H1 (cell line): ENCODE data around the gene SLC39A10. TPM values are rescaled to one million over a fixed set of nuclear protein-coding genes. Genes with fewer than 3 reads are reported as not detected.

Experiments used
- CTCF ChIA-PET: fragments of 300-600 bp; sonication (Branson Sonifier 250); formaldehyde crosslinking; loops from one replicate; lab custom pipeline; 2021; ENCODE audit not compliant: partially characterized antibody; lab: Charles Lee
- POLR2A ChIA-PET: fragments of 300-600 bp; sonication (Branson Sonifier 250); formaldehyde crosslinking; loops from one replicate; lab custom pipeline; 2021; ENCODE audit warnings: inconsistent platforms; ENCODE audit not compliant: partially characterized antibody; lab: Charles Lee
- DNase-seq, 2 experiments: peaks; one replicate each; pipeline versions ENCODE4 v3.0.0 to v3.0.0-alpha.2; 2010 to 2022; ENCODE audit warnings: low spot score in 2 of 2, low read depth in 1 of 2, mixed read lengths in 1 of 2
- FAIRE-seq: peaks from 2 replicates; lab custom pipeline; 2011; peaks lifted over from hg19 to GRCh38; lab: Jason Lieb, UNC
- H2AFZ ChIP-seq: 2 replicates; pipeline ENCODE4 v1.8.1; 2012; ENCODE audit warnings: low read length, inconsistent platforms
- H2AK5ac ChIP-seq: 2 replicates; pipeline ENCODE4 v1.6.1; 2013; ENCODE audit warnings: low read depth, low read length
- H2BK120ac ChIP-seq: replicated peaks from 2 replicates; pipeline ENCODE3; 2013; ENCODE audit warnings: low read depth, low read length, inconsistent platforms
- H2BK12ac ChIP-seq: 2 replicates; pipeline ENCODE4 v1.6.1; 2013; ENCODE audit warnings: low read depth, low read length
- H2BK15ac ChIP-seq: 2 replicates; pipeline ENCODE4 v1.6.1; 2013; ENCODE audit warnings: low read length
- H2BK20ac ChIP-seq: 2 replicates; pipeline ENCODE4 v1.6.1; 2013; ENCODE audit warnings: low read length
- H2BK5ac ChIP-seq: 2 replicates; pipeline ENCODE4 v1.6.1; 2013; ENCODE audit warnings: low read depth, low read length
- H3K14ac ChIP-seq: 2 replicates; pipeline ENCODE4 v1.6.1; 2013; ENCODE audit warnings: inconsistent platforms; ENCODE audit not compliant: insufficient read length
- H3K18ac ChIP-seq: 2 replicates; pipeline ENCODE4 v1.6.1; 2013; ENCODE audit warnings: low read length; ENCODE audit errors: extremely low read depth
- H3K23ac ChIP-seq: 2 replicates; pipeline ENCODE4 v1.6.1; 2013; ENCODE audit warnings: inconsistent platforms; ENCODE audit not compliant: insufficient read length
- H3K23me2 ChIP-seq: 2 replicates; pipeline ENCODE4 v1.6.1; 2013; ENCODE audit warnings: low read depth, low read length
- H3K27ac ChIP-seq: 2 replicates; pipeline ENCODE4 v1.6.1; 2011; ENCODE audit warnings: low read depth, low read length, inconsistent platforms
- H3K27me3 ChIP-seq, 4 experiments: replicated peaks in 1 of 4; 1 replicate in 1 of 4; 2 replicates in 3 of 4; pipeline versions ENCODE4 v1.6.1 to v1.8.1; 2011 to 2013; ENCODE audit warnings: low read length in 3 of 4, mild to moderate bottlenecking in 3 of 4, inconsistent platforms in 2 of 4, mixed read lengths in 2 of 4, moderate library complexity in 1 of 4; ENCODE audit not compliant: control insufficient read depth in 3 of 4, insufficient read depth in 3 of 4; ENCODE audit errors: extremely low read depth in 1 of 4
- H3K36me3 ChIP-seq, 4 experiments: 2 replicates each; pipeline versions ENCODE4 v1.6.1 to v1.8.1; 2011 to 2013; ENCODE audit warnings: mild to moderate bottlenecking in 4 of 4, low read length in 3 of 4, moderate library complexity in 2 of 4, control low read depth in 1 of 4, inconsistent platforms in 1 of 4; ENCODE audit not compliant: insufficient read depth in 4 of 4, control insufficient read depth in 2 of 4
- H3K4ac ChIP-seq: replicated peaks from 2 replicates; pipeline ENCODE3; 2013; ENCODE audit warnings: low read length, low read depth, mixed read lengths, inconsistent platforms; ENCODE audit not compliant: insufficient read length
- H3K4me1 ChIP-seq, 4 experiments: replicated peaks in 1 of 4; 1 replicate in 1 of 4; 2 replicates in 3 of 4; pipeline versions ENCODE4 v1.6.1 to v1.8.1; 2011 to 2013; ENCODE audit warnings: low read length in 3 of 4, inconsistent platforms in 2 of 4, mixed read lengths in 1 of 4; ENCODE audit not compliant: insufficient read depth in 4 of 4, control insufficient read depth in 3 of 4
- H3K4me2 ChIP-seq, 2 experiments: 2 replicates each; pipeline versions ENCODE4 v1.6.1 to v1.8.1; 2011 to 2013; ENCODE audit warnings: low read depth in 2 of 2, low read length in 2 of 2, control low read depth in 1 of 2, inconsistent platforms in 1 of 2, mild to moderate bottlenecking in 1 of 2; ENCODE audit not compliant: insufficient read depth in 1 of 2
- H3K4me3 ChIP-seq, 4 experiments: fragments of 200-600, 300-600 bp in 1 of 4; sonication (generic), shearing (Covaris generic), sonication (Bioruptor Twin) in 1 of 4; 2 replicates each; pipeline versions ENCODE4 v1.5.1 to v1.8.1; 2011 to 2016; ENCODE audit warnings: low read length in 4 of 4, low read depth in 3 of 4, control low read depth in 2 of 4, inconsistent platforms in 2 of 4, mild to moderate bottlenecking in 2 of 4, mixed read lengths in 1 of 4, moderate library complexity in 1 of 4; ENCODE audit not compliant: insufficient read depth in 2 of 4; ENCODE audit errors: extremely low read depth in 1 of 4
- H3K56ac ChIP-seq: replicated peaks from 2 replicates; pipeline ENCODE3; 2013; ENCODE audit warnings: low read depth, mild to moderate bottlenecking, mixed read lengths, low read length, inconsistent platforms; ENCODE audit not compliant: insufficient read length
- H3K79me1 ChIP-seq: 2 replicates; pipeline ENCODE4 v1.6.1; 2013; ENCODE audit warnings: low read depth, low read length, control low read depth
- H3K79me2 ChIP-seq, 2 experiments: 2 replicates each; pipeline versions ENCODE4 v1.6.1 to v1.8.1; 2012 to 2013; ENCODE audit warnings: low read length in 2 of 2, mild to moderate bottlenecking in 2 of 2, inconsistent platforms in 1 of 2; ENCODE audit not compliant: insufficient read depth in 2 of 2, control insufficient read depth in 1 of 2
- H3K9ac ChIP-seq, 4 experiments: replicated peaks in 1 of 4; 1 replicate in 1 of 4; 2 replicates in 3 of 4; pipeline versions ENCODE4 v1.6.1 to v1.8.1; 2011 to 2013; ENCODE audit warnings: low read depth in 3 of 4, low read length in 3 of 4, control low read depth in 2 of 4, mild to moderate bottlenecking in 2 of 4, moderate library complexity in 2 of 4, inconsistent platforms in 1 of 4; ENCODE audit errors: extremely low read depth in 1 of 4
- H3K9me3 ChIP-seq, 2 experiments: 2 replicates each; pipeline versions ENCODE4 v1.6.1 to v1.8.1; 2012 to 2013; ENCODE audit warnings: mild to moderate bottlenecking in 2 of 2, moderate library complexity in 2 of 2, control low read depth in 1 of 2, inconsistent platforms in 1 of 2, low read depth in 1 of 2, low read length in 1 of 2, mixed read lengths in 1 of 2; ENCODE audit not compliant: insufficient read depth in 2 of 2
- H4K20me1 ChIP-seq, 2 experiments: replicated peaks in 1 of 2; 2 replicates each; pipeline versions ENCODE3 to v1.8.1; 2011 to 2013; ENCODE audit warnings: inconsistent platforms in 2 of 2, low read length in 2 of 2, mild to moderate bottlenecking in 1 of 2; ENCODE audit not compliant: insufficient read depth in 2 of 2, control insufficient read depth in 1 of 2
- H4K5ac ChIP-seq: 2 replicates; pipeline ENCODE4 v1.6.1; 2013; ENCODE audit warnings: low read length, low read depth, mixed read lengths, inconsistent platforms; ENCODE audit not compliant: insufficient read length
- H4K8ac ChIP-seq: 2 replicates; pipeline ENCODE4 v1.8.0; 2013; ENCODE audit warnings: mild to moderate bottlenecking, moderate library complexity, low read length, inconsistent platforms; ENCODE audit not compliant: insufficient read depth; ENCODE audit errors: extremely low read depth
- H4K91ac ChIP-seq: replicated peaks from 2 replicates; pipeline ENCODE3; 2013; ENCODE audit warnings: low read length, mixed read lengths, inconsistent platforms; ENCODE audit not compliant: insufficient read length
- BACH1 ChIP-seq: IDR thresholded peaks from 2 replicates; pipeline ENCODE4 v1.6.1; 2012; ENCODE audit warnings: low read length, improper control_type of control experiment
- BRCA1 ChIP-seq: IDR thresholded peaks from 2 replicates; pipeline ENCODE4 v1.6.1; 2012; ENCODE audit warnings: low read depth, low read length, improper control_type of control experiment
- FOSL1 ChIP-seq: IDR thresholded peaks from 2 replicates; pipeline ENCODE4 v1.6.1; 2011; ENCODE audit warnings: mild to moderate bottlenecking, low read depth, low read length, moderate library complexity; ENCODE audit not compliant: insufficient read depth
- HDAC2 ChIP-seq, 2 experiments: fragments of 300-600 bp in 1 of 2; sonication (generic) in 1 of 2; IDR thresholded peaks; 2 replicates each; pipeline ENCODE4 v1.6.1; 2011 to 2012; ENCODE audit warnings: low read depth in 2 of 2, low read length in 2 of 2, mild to moderate bottlenecking in 2 of 2, moderate library complexity in 2 of 2, borderline replicate concordance in 1 of 2, inconsistent platforms in 1 of 2
- HDAC6 ChIP-seq: IDR thresholded peaks from one replicate; pipeline ENCODE4 v1.7.1; 2012; ENCODE audit warnings: low read depth, mild to moderate bottlenecking, inconsistent platforms, low read length, moderate library complexity
- JUN ChIP-seq: IDR thresholded peaks from 2 replicates; pipeline ENCODE4 v1.6.1; 2011; ENCODE audit warnings: low read depth, mild to moderate bottlenecking, improper control_type of control experiment, low read length
- MAFK ChIP-seq: IDR thresholded peaks from 2 replicates; pipeline ENCODE4 v1.6.1; 2012; ENCODE audit warnings: low read depth, mild to moderate bottlenecking, improper control_type of control experiment, low read length
- NANOG ChIP-seq: IDR thresholded peaks from 2 replicates; pipeline ENCODE4 v1.6.1; 2011; ENCODE audit warnings: low read length, low read depth, mild to moderate bottlenecking, inconsistent platforms; ENCODE audit not compliant: insufficient read depth, poor library complexity, severe bottlenecking
- PHF8 ChIP-seq: fragments of 200-600 bp; sonication (generic); conservative IDR thresholded peaks from 2 replicates; pipeline ENCODE4 v1.7.1; 2012; ENCODE audit warnings: low read depth, mild to moderate bottlenecking, inconsistent platforms, low read length, moderate library complexity
- POLR2A ChIP-seq, 2 experiments: IDR thresholded peaks; 1 replicate in 1 of 2; 2 replicates in 1 of 2; pipeline ENCODE4 v1.6.1; 2011; ENCODE audit warnings: low read depth in 2 of 2, low read length in 2 of 2, mild to moderate bottlenecking in 2 of 2; ENCODE audit errors: control extremely low read depth in 1 of 2
- SIX5 ChIP-seq: IDR thresholded peaks from 2 replicates; pipeline ENCODE4 v1.6.1; 2011; ENCODE audit warnings: mild to moderate bottlenecking, low read depth, low read length
- TBP ChIP-seq: IDR thresholded peaks from 2 replicates; pipeline ENCODE4 v1.6.1; 2011; ENCODE audit warnings: low read depth, low read length, improper control_type of control experiment
- USF2 ChIP-seq: IDR thresholded peaks from 2 replicates; pipeline ENCODE4 v1.6.1; 2011; ENCODE audit warnings: low read length, improper control_type of control experiment
- ZNF274 ChIP-seq: IDR thresholded peaks from 2 replicates; pipeline ENCODE4 v1.7.0; 2012; ENCODE audit warnings: low read length, borderline replicate concordance; ENCODE audit errors: extremely low read depth
- polyA plus RNA-seq, 7 experiments: library from polyadenylated mRNA; depleted of rRNA in 3 of 7; stranded (reverse) in 5 of 7; unstranded in 2 of 7; fragments of >200 nt in 5 of 7; fragments of 200-250 nt in 2 of 7; gene quantifications; 1 replicate in 5 of 7; 2 replicates in 1 of 7; 4 replicates in 1 of 7; pipeline versions ENCODE4 v1.2.1 to v1.2.3, GENCODE V29; 2011 to 2013; ENCODE audit warnings: missing spikeins in 2 of 7, mixed read lengths in 2 of 7
- total RNA-seq: library from RNA; stranded (reverse); fragmentation: NEBNext Ultra II Directional; extraction: Animal tissue kit (Norgen Biotek cat#: 25700); gene quantifications from 2 replicates; pipeline ENCODE4 v1.2.1, GENCODE V29; 2021

Gene SLC39A10
- total and polyA plus RNA-seq, 2 of the 8 experiments (the other 6 are each of a cell fraction or from before 2014, with no cell fraction given) = 68.1 to 234 TPM

- Histone ChIP-seq H3K14ac (no peak overlapping the region), H2AK5ac (no peak overlapping the region), H4K20me1 (peaks cover 5 to 8% of the 10 kb centered on the region in 2 experiments), H3K79me1 (no peaks in the 10 kb centered on the region; the same call in 1 of the 2 replicates), H4K8ac (no peak overlapping the region), H3K27me3 (no peaks in the 10 kb centered on the region), H2BK15ac (no peak overlapping the region), H3K9ac (no peak overlapping the region), H4K5ac (no peak overlapping the region), H3K23me2 (no peaks in the 10 kb centered on the region), H3K79me2 (peaks cover 0 to 98% of the 10 kb centered on the region in 2 experiments; a peak in 3 of 4 replicates), H2BK5ac (no peak overlapping the region), H3K4me3 (no peak overlapping the region), H3K56ac (no peak overlapping the region), H2AFZ (no peak overlapping the region), H2BK20ac (no peak overlapping the region), H4K91ac (no peak overlapping the region), H2BK120ac (no peak overlapping the region), H3K27ac (no peak overlapping the region), H3K4me2 (no peak overlapping the region), H3K4me1 (peaks cover 0 to 2% (median under 1%) of the 10 kb centered on the region in 4 experiments; a peak in 2 of 7 replicates), H3K36me3 (no peaks in the 10 kb centered on the region; a peak in 1 of 8 replicates), H3K23ac (no peak overlapping the region), H3K4ac (no peak overlapping the region), H3K18ac (no peak overlapping the region), H3K9me3 (no peaks in the 10 kb centered on the region), H2BK12ac (no peak overlapping the region)
- POLR2A ChIA-PET = interaction anchor here (3.3 kb wide), 1 partner anchor 11 kb away, joined by 21 read pairs; the partner anchor contains the start of gene SLC39A10
- FAIRE-seq = no peak
- no peak for DNase-seq
- CTCF ChIA-PET = interaction anchor here (0.6 to 1.8 kb wide), 2 partner anchors 271 to 400 kb away, joined by 3 to 4 read pairs; partner anchors contain the start of gene DNAH7
- TF ChIP-seq BACH1 (no peak), HDAC2 (IDR thresholded peaks at IDR 0.05; ENCODE audit: borderline replicate concordance in 1 of 2, low read depth in 2 of 2, low read length in 2 of 2) (no peak), BRCA1 (no peak), MAFK (no peak), HDAC6 (no peak), POLR2A (IDR thresholded peaks at IDR 0.05; ENCODE audit: control extremely low read depth in 1 of 2, low read depth in 2 of 2, low read length in 2 of 2) (no peak), PHF8 (no peak), USF2 (no peak), FOSL1 (no peak), JUN (no peak), TBP (no peak), ZNF274 (no peak), SIX5 (no peak), NANOG (no peak)
These were observed 10.9 kb downstream of the SLC39A10 start for GRCh38 chr2:195667974-195668373.
